IMR-90 (cell line): ENCODE results near the gene HSH2D.

Experiments used
- CEBPB ChIP-seq: IDR thresholded peaks from 2 replicates; pipeline ENCODE4 v1.6.1; 2012; ENCODE audit warnings: low read depth, low read length, improper control_type of control experiment
- CHD1 ChIP-seq: IDR thresholded peaks from 2 replicates; pipeline ENCODE4 v1.6.1; 2012; ENCODE audit warnings: low read depth, low read length, improper control_type of control experiment
- MAFK ChIP-seq: IDR thresholded peaks from 2 replicates; pipeline ENCODE4 v1.6.1; 2012; ENCODE audit warnings: low read depth, low read length, improper control_type of control experiment
- POLR2A ChIP-seq: IDR thresholded peaks from 2 replicates; pipeline ENCODE4 v1.6.1; 2012; ENCODE audit warnings: mild to moderate bottlenecking, low read depth, low read length
- USF2 ChIP-seq: fragments of 150-350 bp; IDR thresholded peaks from 2 replicates; pipeline ENCODE4 v1.6.1; 2017; ENCODE audit warnings: mild to moderate bottlenecking, antibody characterized with exemption, low read length, low read depth
- TF ChIP-seq, protein P1 (sequence below): conservative IDR thresholded peaks from 2 replicates; pipeline ENCODE4 v1.5.1; 2012; ENCODE audit warnings: mild to moderate bottlenecking, low read depth, low read length, improper control_type of control experiment

DNA sequence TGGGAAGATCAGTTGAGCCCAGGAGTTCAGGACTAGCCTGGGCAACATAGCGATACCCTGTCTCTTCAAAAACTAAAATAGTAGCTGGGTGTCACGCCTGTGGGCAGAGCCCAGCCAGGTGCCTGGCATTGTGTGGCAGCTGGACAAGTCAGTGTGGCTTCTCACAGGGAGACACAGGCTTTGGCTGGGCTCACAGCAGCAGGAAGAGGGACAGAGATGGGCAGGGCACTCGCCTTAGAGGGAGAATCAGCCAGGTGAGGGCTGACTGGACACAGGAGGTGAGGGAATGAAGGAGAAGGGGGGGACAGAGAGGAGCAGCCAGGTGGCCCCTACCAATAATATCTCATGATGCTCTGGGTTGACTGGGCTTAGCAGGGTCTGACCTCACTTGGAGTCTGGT is 45.0 kb downstream of the HSH2D start:
- TF ChIP-seq, protein P1, sequence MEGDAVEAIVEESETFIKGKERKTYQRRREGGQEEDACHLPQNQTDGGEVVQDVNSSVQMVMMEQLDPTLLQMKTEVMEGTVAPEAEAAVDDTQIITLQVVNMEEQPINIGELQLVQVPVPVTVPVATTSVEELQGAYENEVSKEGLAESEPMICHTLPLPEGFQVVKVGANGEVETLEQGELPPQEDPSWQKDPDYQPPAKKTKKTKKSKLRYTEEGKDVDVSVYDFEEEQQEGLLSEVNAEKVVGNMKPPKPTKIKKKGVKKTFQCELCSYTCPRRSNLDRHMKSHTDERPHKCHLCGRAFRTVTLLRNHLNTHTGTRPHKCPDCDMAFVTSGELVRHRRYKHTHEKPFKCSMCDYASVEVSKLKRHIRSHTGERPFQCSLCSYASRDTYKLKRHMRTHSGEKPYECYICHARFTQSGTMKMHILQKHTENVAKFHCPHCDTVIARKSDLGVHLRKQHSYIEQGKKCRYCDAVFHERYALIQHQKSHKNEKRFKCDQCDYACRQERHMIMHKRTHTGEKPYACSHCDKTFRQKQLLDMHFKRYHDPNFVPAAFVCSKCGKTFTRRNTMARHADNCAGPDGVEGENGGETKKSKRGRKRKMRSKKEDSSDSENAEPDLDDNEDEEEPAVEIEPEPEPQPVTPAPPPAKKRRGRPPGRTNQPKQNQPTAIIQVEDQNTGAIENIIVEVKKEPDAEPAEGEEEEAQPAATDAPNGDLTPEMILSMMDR, result no peak
- TF ChIP-seq USF2 (no peak), POLR2A (no peak), MAFK (no peak), CEBPB (no peak), CHD1 (no peak)
